Muscle of leg (tissue), 11 donors: ENCODE data around the gene PTPRN2. TPM values are rescaled to one million over a fixed set of nuclear protein-coding genes. Genes with fewer than 3 reads are reported as not detected.

Source experiments
- DNase-seq: peaks from one replicate; pipeline ENCODE4 v3.0.0; 2013
- H3K27ac ChIP-seq: one replicate; pipeline ENCODE4 v1.5.1; 2013; ENCODE audit warnings: mild to moderate bottlenecking, low read length, control low read depth
- H3K27me3 ChIP-seq: one replicate; pipeline ENCODE4 v1.6.1; 2013; ENCODE audit warnings: low read length; ENCODE audit not compliant: control insufficient read depth, insufficient read depth
- H3K36me3 ChIP-seq: one replicate; pipeline ENCODE4 v1.6.1; 2013; ENCODE audit warnings: low read length; ENCODE audit not compliant: control insufficient read depth, insufficient read depth
- H3K4me1 ChIP-seq: one replicate; pipeline ENCODE4 v1.6.1; 2013; ENCODE audit warnings: low read length; ENCODE audit not compliant: control insufficient read depth, insufficient read depth
- H3K4me3 ChIP-seq: one replicate; pipeline ENCODE4 v1.5.1; 2013; ENCODE audit warnings: low read length, control low read depth
- H3K9me3 ChIP-seq: replicated peaks from 2 replicates; pipeline ENCODE4 v1.6.1; 2013; ENCODE audit warnings: low read depth, low read length; ENCODE audit not compliant: control insufficient read depth
- WGBS: methylation state at CpG from one replicate; pipeline ENCODE4 v1.1.5; 2013; ENCODE audit warnings: missing lambda C conversion rate; ENCODE audit not compliant: insufficient coverage; 5-methylcytosine and 5-hydroxymethylcytosine counted together
- polyA plus RNA-seq, 8 donors: library from polyadenylated mRNA; unstranded; fragments of 120-200 nt; gene quantifications; one replicate each; pipeline versions ENCODE4 v1.2.1 to v1.2.3, GENCODE V29; 2013; ENCODE audit warnings: inconsistent platforms in 1 of 8, low replicate concordance in 1 of 8; ENCODE audit not compliant: insufficient read length in 8 of 8, insufficient read depth in 1 of 8
- total RNA-seq: library from RNA; stranded (reverse); fragments of 120-200 nt; gene quantifications from one replicate; pipeline ENCODE4 v1.2.4, GENCODE V29; 2013

Gene PTPRN2
- total and polyA plus RNA-seq, 9 donors, result 1.4 to 2.9 (median 2.3) TPM

DNA sequence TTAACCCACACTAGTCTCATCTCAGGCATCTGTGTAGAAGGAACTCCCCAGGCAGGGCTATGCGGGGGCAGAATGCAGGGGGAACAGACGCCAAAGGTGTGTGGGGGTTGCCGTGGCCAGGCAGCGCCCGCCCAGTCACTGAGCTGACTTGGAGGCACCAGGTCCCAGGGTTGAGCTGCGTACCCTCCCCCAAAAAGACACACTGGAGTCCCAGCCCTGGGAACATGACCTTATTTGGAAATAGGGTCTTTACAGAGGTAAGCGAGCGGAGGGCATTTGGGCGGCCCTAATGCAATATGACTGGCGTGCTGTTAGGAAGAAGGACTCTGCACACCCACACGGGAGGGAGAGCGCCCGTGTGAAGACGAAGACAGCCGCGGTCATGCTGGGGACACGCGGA lies 976.3 kb downstream of the PTPRN2 start:
- Histone ChIP-seq H3K4me1 (peaks cover 18% of the 10 kb centered on the region), H3K27ac (no peak overlapping the region), H3K27me3 (peaks cover 42% of the 10 kb centered on the region), H3K4me3 (no peak overlapping the region), H3K36me3 (no peaks in the 10 kb centered on the region), H3K9me3 (no peaks in the 10 kb centered on the region)
- DNase-seq, result no peak
- WGBS, result 94% methylated on average over 15 of the region's 18 CpGs

DNA sequence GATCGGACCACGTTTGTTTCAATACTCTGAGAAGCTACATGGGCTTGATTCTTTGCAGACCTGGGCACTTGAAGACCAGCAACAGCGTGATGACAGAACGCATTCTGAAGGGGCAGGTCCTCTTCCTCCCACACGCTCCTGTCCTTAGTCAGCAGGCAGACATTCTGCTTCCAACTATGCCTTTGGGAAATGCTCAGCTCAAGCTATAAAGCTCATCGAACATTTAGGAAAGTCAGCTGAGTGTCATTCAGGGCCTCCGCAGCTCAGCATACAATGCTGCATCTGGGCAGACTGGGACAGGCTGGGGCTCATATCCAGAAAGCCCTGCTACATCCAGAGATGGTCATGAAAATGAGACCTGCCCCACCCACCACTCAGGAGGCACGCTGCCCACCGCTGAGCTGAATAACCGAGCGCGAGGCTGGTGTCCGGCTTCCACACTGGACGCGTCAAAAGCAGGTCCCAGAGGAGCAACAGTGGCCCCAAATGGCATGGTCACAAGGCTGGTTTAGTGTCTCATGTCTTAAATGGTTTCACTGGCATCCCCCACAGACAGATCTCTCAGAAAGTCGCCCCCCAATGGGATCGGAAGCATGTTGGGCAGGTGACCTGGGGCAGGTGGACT lies 976.8 kb downstream of the PTPRN2 start:
- H3K27me3 ChIP-seq, result peaks cover 41% of the 10 kb centered on the region
- WGBS, result 80% methylated on average over 15 of the region's 17 CpGs
- no peaks in the 10 kb centered on the region for H3K9me3 ChIP-seq
- no peaks in the 10 kb centered on the region for H3K36me3 ChIP-seq
- no peak overlapping the region for H3K4me3 ChIP-seq
- no peak overlapping the region for H3K27ac ChIP-seq
- no peak for DNase-seq
- H3K4me1 ChIP-seq, result peaks cover 18% of the 10 kb centered on the region

DNA sequence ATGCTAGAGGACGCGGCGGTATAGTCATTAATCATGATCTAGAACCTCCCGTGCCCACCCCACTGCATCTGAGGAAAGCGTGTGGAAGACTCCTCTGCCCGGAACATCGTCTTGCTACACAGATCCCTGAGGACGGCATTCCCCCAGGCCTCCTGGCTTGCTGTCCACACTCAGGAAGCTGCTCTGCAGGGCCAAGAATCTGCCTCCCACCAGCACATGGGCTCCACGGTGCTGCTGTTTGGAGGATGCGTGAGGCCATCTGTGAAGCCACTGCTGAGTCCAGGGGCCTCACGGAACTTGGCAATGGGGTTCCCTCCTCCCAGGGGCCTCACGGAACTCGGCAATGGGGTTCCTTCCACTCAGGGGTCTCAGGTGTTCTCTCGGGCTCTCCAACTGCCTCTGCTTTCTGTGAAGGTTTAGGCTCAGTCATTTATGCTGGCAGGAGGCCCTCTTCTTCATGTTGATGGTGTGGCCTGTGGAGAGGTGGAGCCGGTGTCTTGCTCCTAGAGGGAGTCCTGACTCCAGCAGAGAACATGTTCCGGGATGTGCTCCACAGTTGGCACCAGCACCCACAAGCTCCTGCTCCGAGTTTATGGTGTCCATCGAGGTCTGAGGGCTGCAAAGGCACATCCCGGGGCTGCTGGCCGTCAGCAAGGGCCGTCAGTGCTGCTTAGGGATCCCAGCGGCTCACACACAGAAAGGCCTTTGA lies 977.5 kb downstream of the PTPRN2 start:
- Histone ChIP-seq H3K4me3 (no peak overlapping the region), H3K27ac (no peak overlapping the region), H3K4me1 (peaks cover 14% of the 10 kb centered on the region), H3K9me3 (no peaks in the 10 kb centered on the region), H3K27me3 (peaks cover 36% of the 10 kb centered on the region), H3K36me3 (no peaks in the 10 kb centered on the region)
- WGBS, result 79% methylated on average over 17 of the region's 22 CpGs
- no peak for DNase-seq

DNA sequence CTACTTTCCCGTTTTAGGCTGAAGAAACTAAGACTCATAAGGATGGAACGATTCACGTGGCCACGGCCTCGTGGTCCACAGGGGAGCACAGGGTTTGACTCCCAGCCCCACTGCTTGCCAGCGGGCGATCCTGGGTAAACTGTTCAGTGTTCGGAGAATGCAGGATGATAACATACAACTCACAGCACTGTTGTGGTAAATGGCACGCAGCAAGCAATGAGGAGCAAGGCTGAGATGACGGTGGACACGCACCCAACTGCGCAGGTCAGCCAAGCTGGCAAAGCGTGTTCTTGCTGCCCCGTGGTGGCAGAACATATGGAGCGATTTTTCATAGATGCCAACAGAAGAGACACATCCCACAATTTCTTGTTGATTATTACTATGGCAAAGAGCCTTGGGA lies 978.1 kb downstream of the PTPRN2 start:
- Histone ChIP-seq H3K9me3 (no peaks in the 10 kb centered on the region), H3K4me3 (no peak overlapping the region), H3K4me1 (peaks cover 14% of the 10 kb centered on the region), H3K36me3 (no peaks in the 10 kb centered on the region), H3K27ac (no peak overlapping the region), H3K27me3 (peaks cover 30% of the 10 kb centered on the region)
- DNase-seq, result no peak
- WGBS, result 98% methylated on average over 12 of the region's 15 CpGs

DNA sequence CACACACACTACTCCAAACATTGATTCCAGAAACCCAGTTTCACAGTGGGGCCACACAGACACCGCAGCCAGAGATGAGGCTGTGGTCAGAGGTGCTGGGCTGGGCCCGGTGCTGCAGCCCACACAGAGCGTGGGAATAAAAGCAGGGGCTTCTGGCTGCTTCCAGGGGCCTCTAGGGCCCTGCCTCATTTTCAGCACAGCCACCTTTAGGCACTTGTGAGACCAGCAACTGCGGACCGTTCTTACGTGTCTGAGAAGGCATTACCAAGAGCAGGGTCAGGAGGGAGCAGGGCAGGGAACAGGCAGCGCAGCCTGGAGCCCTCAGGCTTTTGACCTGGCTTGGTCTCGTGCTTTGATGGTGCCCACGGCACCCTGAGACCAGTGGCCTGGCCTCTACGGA lies 980.4 kb downstream of the PTPRN2 start:
- Histone ChIP-seq H3K4me1 (no peaks in the 10 kb centered on the region), H3K9me3 (no peaks in the 10 kb centered on the region), H3K4me3 (no peak overlapping the region), H3K27me3 (peaks cover 7% of the 10 kb centered on the region), H3K27ac (no peak overlapping the region), H3K36me3 (no peaks in the 10 kb centered on the region)
- DNase-seq, result no peak
- 66% methylated on average over 10 of the region's 10 CpGs for WGBS

DNA sequence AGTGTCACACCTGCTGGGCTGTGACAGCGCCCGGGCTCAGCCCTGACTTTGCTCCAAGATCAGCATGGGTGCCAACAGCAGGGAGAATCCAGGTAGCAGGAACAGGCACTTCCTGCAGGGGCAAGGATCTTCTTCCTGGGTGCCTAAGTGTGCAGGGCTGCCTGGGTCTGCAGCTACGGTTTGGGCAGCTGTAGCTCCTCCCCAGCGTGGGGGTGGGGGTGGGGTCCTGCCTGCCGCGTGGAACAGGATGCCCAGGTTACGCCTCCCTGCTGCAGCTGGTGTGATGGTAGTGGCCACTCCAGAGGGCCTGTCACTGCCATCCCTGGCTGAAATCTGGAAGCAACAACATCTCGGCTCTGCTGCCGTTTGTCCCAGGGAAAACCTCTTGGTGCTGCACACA lies 981.5 kb downstream of the PTPRN2 start:
- Histone ChIP-seq H3K4me3 (no peak overlapping the region), H3K27ac (no peak overlapping the region), H3K27me3 (peaks cover 2% of the 10 kb centered on the region), H3K4me1 (no peaks in the 10 kb centered on the region), H3K9me3 (no peaks in the 10 kb centered on the region), H3K36me3 (no peaks in the 10 kb centered on the region)
- DNase-seq, result no peak
- WGBS, result 62% methylated on average over 5 of the region's 9 CpGs

DNA sequence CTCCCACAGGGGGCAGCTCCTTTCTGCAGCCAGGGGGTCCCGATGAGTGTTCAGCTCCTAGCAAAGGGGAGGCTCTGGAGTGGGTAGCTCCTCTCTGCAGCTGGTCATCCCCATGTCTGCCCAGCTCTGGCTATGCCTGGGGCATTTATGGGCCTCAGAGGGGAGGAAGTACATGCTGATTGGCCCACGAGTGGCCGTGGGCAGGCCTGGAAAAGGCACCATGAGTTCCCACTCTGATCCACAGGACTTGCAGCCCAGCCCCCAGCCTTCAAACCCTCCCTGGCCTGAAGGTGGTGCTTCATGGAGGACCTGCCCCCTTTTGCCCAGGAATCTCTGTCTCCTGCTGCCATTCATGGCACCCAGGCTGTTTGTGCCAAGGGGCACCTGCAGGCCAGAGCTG lies 982.0 kb downstream of the PTPRN2 start:
- H3K4me3 ChIP-seq, result no peak overlapping the region
- no peak overlapping the region for H3K27ac ChIP-seq
- H3K9me3 ChIP-seq, result no peaks in the 10 kb centered on the region
- H3K4me1 ChIP-seq, result no peaks in the 10 kb centered on the region
- WGBS, result no CpG with 5 or more reads among the region's 3 CpGs
- no peak for DNase-seq
- no peaks in the 10 kb centered on the region for H3K27me3 ChIP-seq
- no peaks in the 10 kb centered on the region for H3K36me3 ChIP-seq

DNA sequence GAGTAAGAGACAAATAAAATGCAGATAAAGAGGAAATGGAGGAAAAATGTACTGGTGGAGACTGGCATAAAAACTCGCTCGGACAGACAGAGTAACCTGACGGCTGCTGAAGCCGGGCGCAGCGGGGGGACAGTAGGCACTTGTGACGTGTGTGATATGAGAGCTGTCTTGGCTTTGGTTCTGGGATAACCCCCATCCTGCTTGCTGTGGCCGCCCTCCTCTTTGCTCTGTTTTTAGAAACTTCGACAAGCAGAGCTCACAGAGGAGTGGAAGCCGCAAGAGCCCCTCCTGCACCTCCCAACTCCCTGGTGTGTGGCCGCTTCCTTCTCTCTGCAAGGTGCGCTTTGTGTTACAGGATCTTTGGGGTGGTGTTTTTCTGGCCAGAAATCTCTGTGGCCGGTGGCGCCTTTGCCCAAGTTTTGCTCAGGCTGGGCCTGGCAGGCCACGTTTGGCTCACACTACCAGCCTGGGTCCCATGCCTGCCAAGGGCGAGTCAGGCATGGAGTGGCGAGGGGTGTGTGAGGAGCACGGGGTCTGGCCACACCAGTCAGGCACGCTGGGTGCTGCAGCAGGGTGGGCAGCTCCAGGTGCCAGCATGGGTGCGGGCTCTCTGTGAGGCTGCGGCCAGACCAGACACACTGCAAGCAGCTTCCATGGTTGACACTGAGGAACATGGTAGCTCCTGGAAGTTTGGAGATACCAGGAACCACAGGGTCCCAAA lies 982.8 kb downstream of the PTPRN2 start:
- no peak overlapping the region for H3K4me3 ChIP-seq
- no peaks in the 10 kb centered on the region for H3K27me3 ChIP-seq
- H3K36me3 ChIP-seq, result no peaks in the 10 kb centered on the region
- DNase-seq, result no peak
- H3K9me3 ChIP-seq, result no peaks in the 10 kb centered on the region
- H3K4me1 ChIP-seq, result no peaks in the 10 kb centered on the region
- 81% methylated on average over 18 of the region's 21 CpGs for WGBS
- no peak overlapping the region for H3K27ac ChIP-seq

DNA sequence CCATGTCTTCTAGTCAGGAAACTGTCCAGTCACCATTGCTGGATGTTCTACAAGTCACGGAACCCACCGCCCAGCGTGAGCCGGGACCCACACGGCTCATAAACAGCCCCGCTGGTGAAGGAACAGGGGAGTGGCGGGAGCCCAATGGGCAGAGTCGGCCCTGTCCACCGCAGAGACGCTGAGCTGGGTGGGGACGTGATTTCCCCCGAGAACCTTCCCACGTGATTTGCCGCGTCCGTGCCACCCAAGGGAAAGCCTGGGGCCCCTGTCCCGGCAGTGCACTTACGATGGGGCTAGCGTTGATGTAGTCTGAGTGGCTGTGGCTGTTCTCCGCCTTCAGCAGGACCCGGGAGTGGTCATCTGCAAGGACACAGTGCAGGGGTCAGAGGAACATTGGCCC lies 983.9 kb downstream of the PTPRN2 start:
- Histone ChIP-seq H3K27me3 (no peaks in the 10 kb centered on the region), H3K36me3 (no peaks in the 10 kb centered on the region), H3K4me1 (no peaks in the 10 kb centered on the region), H3K27ac (no peak overlapping the region), H3K9me3 (no peaks in the 10 kb centered on the region), H3K4me3 (no peak overlapping the region)
- WGBS, result 89% methylated on average over 21 of the region's 21 CpGs
- DNase-seq, result no peak

DNA sequence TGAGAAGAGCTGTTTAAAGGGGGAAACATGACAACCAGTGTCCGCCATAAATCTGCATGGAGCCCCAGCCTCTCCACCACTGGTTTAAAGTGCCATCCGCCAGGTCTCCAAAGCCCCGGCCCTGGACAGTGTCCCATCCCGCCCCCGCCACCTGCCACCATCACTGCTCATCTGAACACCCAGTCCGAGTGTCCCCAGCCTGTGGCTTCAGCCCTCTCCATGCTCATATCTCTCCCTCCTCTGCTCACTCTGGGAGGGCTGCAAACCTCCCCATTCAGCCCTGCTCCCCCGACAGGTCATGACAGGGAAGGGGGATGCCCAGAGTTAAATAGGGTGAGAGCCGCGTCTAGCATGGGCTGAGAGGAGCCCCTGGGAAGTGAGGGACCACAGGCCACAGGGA lies 984.6 kb downstream of the PTPRN2 start:
- Histone ChIP-seq H3K27ac (no peak overlapping the region), H3K36me3 (no peaks in the 10 kb centered on the region), H3K4me3 (no peak overlapping the region), H3K4me1 (no peaks in the 10 kb centered on the region), H3K9me3 (no peaks in the 10 kb centered on the region), H3K27me3 (no peaks in the 10 kb centered on the region)
- WGBS, result 74% methylated on average over 8 of the region's 9 CpGs
- DNase-seq, result no peak
